HCT116 (cell line): Measurements from ENCODE around the gene GRIA2. TPM values are rescaled to one million over a fixed set of nuclear protein-coding genes. Genes with fewer than 3 reads are reported as not detected.

Experiments
- ATAC-seq: fragments of 200-7000 bp; cut with Tn5 transposase; 2 replicates; pipeline ENCODE4 v1.9.1; 2020; ENCODE audit warnings: mild to moderate bottlenecking, moderate library complexity
- BruUV-seq: library from RNA; stranded (reverse); fragments of 400-500 nt; replicated peaks from 2 replicates; lab custom pipeline; 2021; lab: Mats Ljungman, UMichigan
- CTCF ChIA-PET: fragments of 300-600 bp; sonication (Branson Sonifier 250); formaldehyde crosslinking; loops from one replicate; lab custom pipeline; 2021; ENCODE audit warnings: antibody characterized with exemption; lab: Charles Lee
- POLR2A ChIA-PET: fragments of 300-600, 350-600 bp; sonication (Branson Sonifier 250); formaldehyde crosslinking; loops from one replicate; lab custom pipeline; 2021; ENCODE audit warnings: antibody characterized with exemption; lab: Charles Lee
- RAD21 ChIA-PET, 2 experiments: fragments of 300-600 bp; sonication (Branson Sonifier 250); formaldehyde crosslinking; loops; one replicate each; lab custom pipeline; 2023; ENCODE audit warnings: low total read pairs in 2 of 2; ENCODE audit not compliant: uncharacterized antibody in 2 of 2, unreplicated experiment in 2 of 2, low non-redundant PET in 1 of 2; lab: Charles Lee
- DNase-seq: peaks from one replicate; pipeline ENCODE4 v3.0.0-alpha.2; 2010; ENCODE audit warnings: low read depth, low spot score
- H2AFZ ChIP-seq: fragments of 200-600 bp; shearing (Covaris generic), sonication (generic); 2 replicates; pipeline ENCODE4 v1.6.1; 2017; ENCODE audit warnings: low read depth, mixed run types, mixed read lengths, antibody characterized with exemption, low read length; ENCODE audit not compliant: poor library complexity, severe bottlenecking
- H3K27ac ChIP-seq: 2 replicates; pipeline ENCODE4 v1.5.1; 2012; ENCODE audit warnings: low read depth, low read length
- H3K27me3 ChIP-seq: fragments of 200-600 bp; sonication (generic); 2 replicates; pipeline ENCODE4 v1.6.1; 2016; ENCODE audit warnings: mixed run types, low read length, mixed read lengths; ENCODE audit not compliant: insufficient read depth
- H3K36me3 ChIP-seq, 2 experiments: fragments of 200-500 bp in 1 of 2; fragments of 200-600 bp in 1 of 2; sonication (Bioruptor generic) in 1 of 2; sonication (generic) in 1 of 2; 2 replicates each; pipeline versions ENCODE4 v1.5.1 to v1.6.1; 2014 to 2016; ENCODE audit warnings: low read length in 2 of 2, inconsistent platforms in 1 of 2, mixed read lengths in 1 of 2, mixed run types in 1 of 2; ENCODE audit not compliant: insufficient read depth in 2 of 2, control insufficient read depth in 1 of 2
- H3K4me1 ChIP-seq, 2 experiments: fragments of 200-600 bp in 1 of 2; sonication (generic) in 1 of 2; 2 replicates each; pipeline versions ENCODE4 v1.5.1 to v1.6.1; 2012 to 2017; ENCODE audit warnings: low read length in 2 of 2, inconsistent platforms in 1 of 2, mild to moderate bottlenecking in 1 of 2, mixed read lengths in 1 of 2, mixed run types in 1 of 2, moderate library complexity in 1 of 2; ENCODE audit not compliant: insufficient read depth in 2 of 2, control insufficient read depth in 1 of 2
- H3K4me2 ChIP-seq: fragments of 200-600 bp; sonication (generic); 2 replicates; pipeline ENCODE4 v1.6.1; 2017; ENCODE audit warnings: mixed run types, low read length, mixed read lengths
- H3K4me3 ChIP-seq, 2 experiments: fragments of 200-600 bp in 1 of 2; sonication (generic) in 1 of 2; replicated peaks in 1 of 2; 2 replicates each; pipeline ENCODE4 v1.5.1; 2011 to 2016; ENCODE audit warnings: low read length in 2 of 2, control low read depth in 1 of 2, low read depth in 1 of 2, mild to moderate bottlenecking in 1 of 2, mixed read lengths in 1 of 2, mixed run types in 1 of 2
- H3K79me2 ChIP-seq: fragments of 200-600 bp; sonication (generic); 2 replicates; pipeline ENCODE4 v1.6.1; 2017; ENCODE audit warnings: mild to moderate bottlenecking, mixed run types, low read length, moderate library complexity, mixed read lengths; ENCODE audit not compliant: insufficient read depth
- H3K9ac ChIP-seq: fragments of 200-600 bp; sonication (generic); 2 replicates; pipeline ENCODE4 v1.6.1; 2016; ENCODE audit warnings: low read length, mixed read lengths
- H3K9me2 ChIP-seq: fragments of 200-600 bp; sonication (generic), shearing (Covaris generic); 2 replicates; pipeline ENCODE4 v1.6.1; 2017; ENCODE audit warnings: mixed run types, mild to moderate bottlenecking, moderate library complexity; ENCODE audit not compliant: insufficient read depth
- H3K9me3 ChIP-seq, 2 experiments: fragments of 200-500 bp in 1 of 2; fragments of 200-600 bp in 1 of 2; sonication (Bioruptor generic) in 1 of 2; sonication (generic) in 1 of 2; 2 replicates each; pipeline ENCODE4 v1.6.1; 2014 to 2017; ENCODE audit warnings: low read length in 2 of 2, mixed read lengths in 2 of 2, inconsistent platforms in 1 of 2, low read depth in 1 of 2, mild to moderate bottlenecking in 1 of 2, mixed run types in 1 of 2, moderate library complexity in 1 of 2; ENCODE audit not compliant: control insufficient read depth in 1 of 2, insufficient read depth in 1 of 2
- H4K20me1 ChIP-seq: fragments of 200-600 bp; sonication (generic), shearing (Covaris generic); 2 replicates; pipeline ENCODE4 v1.6.1; 2017; ENCODE audit warnings: mixed run types, mild to moderate bottlenecking, moderate library complexity; ENCODE audit not compliant: insufficient read depth
- CBX3 ChIP-seq: IDR thresholded peaks from 2 replicates; pipeline ENCODE4 v1.6.1; 2012; ENCODE audit warnings: low read depth
- EZH2 ChIP-seq: fragments of 200-600 bp; sonication (generic); IDR thresholded peaks from 2 replicates; pipeline ENCODE4 v1.6.1; 2017; ENCODE audit warnings: antibody characterized with exemption, mixed run types
- FOSL1 ChIP-seq: IDR thresholded peaks from 2 replicates; pipeline ENCODE4 v1.6.1; 2012; ENCODE audit warnings: low read depth
- POLR2A ChIP-seq: IDR thresholded peaks from 2 replicates; pipeline ENCODE4 v1.7.0; 2011; ENCODE audit warnings: borderline replicate concordance; ENCODE audit not compliant: insufficient read depth, insufficient read length; ENCODE audit errors: extremely low read depth
- POLR2AphosphoS5 ChIP-seq: IDR thresholded peaks from 2 replicates; pipeline ENCODE4 v1.6.1; 2011; ENCODE audit warnings: mild to moderate bottlenecking, low read depth, low read length, moderate library complexity
- RAD21 ChIP-seq: IDR thresholded peaks from 2 replicates; pipeline ENCODE4 v1.6.1; 2012; ENCODE audit warnings: low read depth, mild to moderate bottlenecking
- SRF ChIP-seq: IDR thresholded peaks from 2 replicates; pipeline ENCODE4 v1.6.1; 2012; ENCODE audit warnings: low read depth
- TCF7L2 ChIP-seq: IDR thresholded peaks from 2 replicates; pipeline ENCODE4 v1.7.0; 2011; ENCODE audit warnings: borderline replicate concordance, inconsistent platforms; ENCODE audit not compliant: insufficient read depth, insufficient read length; ENCODE audit errors: extremely low read depth
- intact Hi-C: fragments of 100-400 bp; cut with micrococcal nuclease; formaldehyde crosslinking; loops from 2 replicates; pipeline ENCODE4 v1.10.0; 2022
- total RNA-seq: library from RNA; stranded (reverse); gene quantifications from one replicate; pipeline ENCODE4 v1.2.1, GENCODE V29; 2021; ENCODE audit not compliant: unreplicated experiment
- TF ChIP-seq, protein P1 (sequence below): IDR thresholded peaks from 2 replicates; pipeline ENCODE4 v1.6.1; 2012
- TF ChIP-seq, protein P2 (sequence below): IDR thresholded peaks from 2 replicates; pipeline ENCODE4 v1.6.1; 2012; ENCODE audit warnings: low read depth
- TF ChIP-seq, protein P3 (sequence below), 3 experiments: fragments of 200-600 bp in 1 of 3; sonication (generic) in 1 of 3; IDR thresholded peaks in 2 of 3; conservative IDR thresholded peaks in 1 of 3; 2 replicates each; pipeline ENCODE4 v1.5.1; 2012 to 2017; ENCODE audit warnings: low read depth in 2 of 3, low read length in 2 of 3, antibody characterized with exemption in 1 of 3, borderline replicate concordance in 1 of 3, control low read depth in 1 of 3, mild to moderate bottlenecking in 1 of 3, mixed read lengths in 1 of 3, mixed run types in 1 of 3, moderate library complexity in 1 of 3; ENCODE audit not compliant: insufficient read depth in 1 of 3

Gene GRIA2
- total RNA-seq, 1 experiment from 2014 or later = not detected

DNA sequence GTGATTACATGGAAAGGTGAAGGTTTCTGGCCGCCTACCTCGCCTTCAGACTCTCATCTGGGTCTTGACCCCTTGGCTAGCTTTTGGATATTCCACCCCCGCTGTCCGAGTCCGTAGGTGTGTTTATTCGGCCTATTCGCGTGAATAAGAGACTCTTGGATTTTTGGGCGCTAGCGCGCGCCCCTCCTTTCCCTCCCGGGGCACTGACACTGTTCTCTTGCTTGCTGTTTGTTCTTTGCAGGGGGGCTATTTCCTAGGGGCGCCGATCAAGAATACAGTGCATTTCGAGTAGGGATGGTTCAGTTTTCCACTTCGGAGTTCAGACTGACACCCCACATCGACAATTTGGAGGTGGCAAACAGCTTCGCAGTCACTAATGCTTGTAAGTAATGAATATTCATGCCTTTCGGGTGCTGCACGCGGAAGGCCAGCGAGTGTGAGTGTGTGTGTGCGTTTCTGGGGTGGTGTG lies 932 bp downstream of the GRIA2 start:
- no peak overlapping the region for H3K9ac ChIP-seq
- CTCF ChIA-PET = no interaction called here
- intact Hi-C loops = loop anchor here (10.0 kb wide), 1 partner anchor 293 kb away; no protein-coding TSS in a partner anchor
- no peak for ATAC-seq
- BruUV-seq = no TSS peak
- H3K27ac ChIP-seq = no peak overlapping the region
- DNase-seq = no peak
- H3K9me2 ChIP-seq = no peaks in the 10 kb centered on the region
- no peaks in the 10 kb centered on the region for H4K20me1 ChIP-seq
- H3K9me3 ChIP-seq = no peaks in the 10 kb centered on the region
- TF ChIP-seq, protein P1, sequence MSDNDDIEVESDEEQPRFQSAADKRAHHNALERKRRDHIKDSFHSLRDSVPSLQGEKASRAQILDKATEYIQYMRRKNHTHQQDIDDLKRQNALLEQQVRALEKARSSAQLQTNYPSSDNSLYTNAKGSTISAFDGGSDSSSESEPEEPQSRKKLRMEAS = no peak
- TF ChIP-seq TCF7L2 (no peak), FOSL1 (no peak), RAD21 (no peak), EZH2 (no peak), POLR2AphosphoS5 (no peak), CBX3 (no peak), SRF (no peak), POLR2A (no peak)
- TF ChIP-seq, protein P2, sequence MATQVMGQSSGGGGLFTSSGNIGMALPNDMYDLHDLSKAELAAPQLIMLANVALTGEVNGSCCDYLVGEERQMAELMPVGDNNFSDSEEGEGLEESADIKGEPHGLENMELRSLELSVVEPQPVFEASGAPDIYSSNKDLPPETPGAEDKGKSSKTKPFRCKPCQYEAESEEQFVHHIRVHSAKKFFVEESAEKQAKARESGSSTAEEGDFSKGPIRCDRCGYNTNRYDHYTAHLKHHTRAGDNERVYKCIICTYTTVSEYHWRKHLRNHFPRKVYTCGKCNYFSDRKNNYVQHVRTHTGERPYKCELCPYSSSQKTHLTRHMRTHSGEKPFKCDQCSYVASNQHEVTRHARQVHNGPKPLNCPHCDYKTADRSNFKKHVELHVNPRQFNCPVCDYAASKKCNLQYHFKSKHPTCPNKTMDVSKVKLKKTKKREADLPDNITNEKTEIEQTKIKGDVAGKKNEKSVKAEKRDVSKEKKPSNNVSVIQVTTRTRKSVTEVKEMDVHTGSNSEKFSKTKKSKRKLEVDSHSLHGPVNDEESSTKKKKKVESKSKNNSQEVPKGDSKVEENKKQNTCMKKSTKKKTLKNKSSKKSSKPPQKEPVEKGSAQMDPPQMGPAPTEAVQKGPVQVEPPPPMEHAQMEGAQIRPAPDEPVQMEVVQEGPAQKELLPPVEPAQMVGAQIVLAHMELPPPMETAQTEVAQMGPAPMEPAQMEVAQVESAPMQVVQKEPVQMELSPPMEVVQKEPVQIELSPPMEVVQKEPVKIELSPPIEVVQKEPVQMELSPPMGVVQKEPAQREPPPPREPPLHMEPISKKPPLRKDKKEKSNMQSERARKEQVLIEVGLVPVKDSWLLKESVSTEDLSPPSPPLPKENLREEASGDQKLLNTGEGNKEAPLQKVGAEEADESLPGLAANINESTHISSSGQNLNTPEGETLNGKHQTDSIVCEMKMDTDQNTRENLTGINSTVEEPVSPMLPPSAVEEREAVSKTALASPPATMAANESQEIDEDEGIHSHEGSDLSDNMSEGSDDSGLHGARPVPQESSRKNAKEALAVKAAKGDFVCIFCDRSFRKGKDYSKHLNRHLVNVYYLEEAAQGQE = no peak
- TF ChIP-seq, protein P3, sequence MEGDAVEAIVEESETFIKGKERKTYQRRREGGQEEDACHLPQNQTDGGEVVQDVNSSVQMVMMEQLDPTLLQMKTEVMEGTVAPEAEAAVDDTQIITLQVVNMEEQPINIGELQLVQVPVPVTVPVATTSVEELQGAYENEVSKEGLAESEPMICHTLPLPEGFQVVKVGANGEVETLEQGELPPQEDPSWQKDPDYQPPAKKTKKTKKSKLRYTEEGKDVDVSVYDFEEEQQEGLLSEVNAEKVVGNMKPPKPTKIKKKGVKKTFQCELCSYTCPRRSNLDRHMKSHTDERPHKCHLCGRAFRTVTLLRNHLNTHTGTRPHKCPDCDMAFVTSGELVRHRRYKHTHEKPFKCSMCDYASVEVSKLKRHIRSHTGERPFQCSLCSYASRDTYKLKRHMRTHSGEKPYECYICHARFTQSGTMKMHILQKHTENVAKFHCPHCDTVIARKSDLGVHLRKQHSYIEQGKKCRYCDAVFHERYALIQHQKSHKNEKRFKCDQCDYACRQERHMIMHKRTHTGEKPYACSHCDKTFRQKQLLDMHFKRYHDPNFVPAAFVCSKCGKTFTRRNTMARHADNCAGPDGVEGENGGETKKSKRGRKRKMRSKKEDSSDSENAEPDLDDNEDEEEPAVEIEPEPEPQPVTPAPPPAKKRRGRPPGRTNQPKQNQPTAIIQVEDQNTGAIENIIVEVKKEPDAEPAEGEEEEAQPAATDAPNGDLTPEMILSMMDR (IDR thresholded peaks at IDR 0.05 in 2 of 3, conservative IDR thresholded peaks at IDR 0.05 in 1 of 3; ENCODE audit: borderline replicate concordance in 1 of 3, insufficient read depth in 1 of 3, low read depth in 2 of 3, low read length in 2 of 3) = no peak
- no peaks in the 10 kb centered on the region for H3K79me2 ChIP-seq
- no peaks in the 10 kb centered on the region for H3K27me3 ChIP-seq
- RAD21 ChIA-PET = no interaction called here
- no peak overlapping the region for H2AFZ ChIP-seq
- no peak overlapping the region for H3K4me2 ChIP-seq
- H3K4me3 ChIP-seq = no peak overlapping the region
- no peaks in the 10 kb centered on the region for H3K36me3 ChIP-seq
- no peaks in the 10 kb centered on the region for H3K4me1 ChIP-seq
- POLR2A ChIA-PET = no interaction called here
